ENCODE data around the gene DMD.

DNA sequence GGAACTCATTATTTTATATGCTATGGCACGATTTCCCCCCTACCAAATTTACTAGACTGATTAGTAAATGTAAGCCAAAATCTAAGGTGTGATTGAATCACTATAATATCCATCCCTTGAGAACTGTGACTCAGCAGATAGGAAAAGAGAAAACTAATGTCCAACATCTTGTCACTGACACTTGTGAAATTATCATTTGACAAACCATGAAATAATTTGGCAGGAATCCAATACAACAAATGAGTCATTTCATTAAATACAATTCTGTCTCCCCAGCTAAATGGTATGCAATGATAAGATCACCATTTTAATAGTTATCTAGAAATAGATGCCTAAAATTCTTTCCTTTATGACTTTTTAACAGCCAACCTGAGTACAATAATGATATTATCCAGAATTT, 462.3 kb downstream of the DMD start:
- TF ChIP-seq EEA1 (CRISPR knock-in tag; IDR thresholded peaks at IDR 0.05; ENCODE audit: borderline replicate concordance) (no peak), CTCF (CRISPR knock-in tag; IDR thresholded peaks at IDR 0.05) (no peak), CEBPB (IDR thresholded peaks at IDR 0.05; ENCODE audit: borderline replicate concordance, low read depth, low read length) (no peak), JUND (CRISPR knock-in tag; IDR thresholded peaks at IDR 0.05) (no peak), ZBED4 (CRISPR knock-in tag; IDR thresholded peaks at IDR 0.05; ENCODE audit: borderline replicate concordance) (no peak), EZH2 (conservative IDR thresholded peaks at IDR 0.05; ENCODE audit: low read depth, low read length) (no peak), ZNF878 (CRISPR knock-in tag; IDR thresholded peaks at IDR 0.05) (no peak)
- TF ChIP-seq, protein P1, sequence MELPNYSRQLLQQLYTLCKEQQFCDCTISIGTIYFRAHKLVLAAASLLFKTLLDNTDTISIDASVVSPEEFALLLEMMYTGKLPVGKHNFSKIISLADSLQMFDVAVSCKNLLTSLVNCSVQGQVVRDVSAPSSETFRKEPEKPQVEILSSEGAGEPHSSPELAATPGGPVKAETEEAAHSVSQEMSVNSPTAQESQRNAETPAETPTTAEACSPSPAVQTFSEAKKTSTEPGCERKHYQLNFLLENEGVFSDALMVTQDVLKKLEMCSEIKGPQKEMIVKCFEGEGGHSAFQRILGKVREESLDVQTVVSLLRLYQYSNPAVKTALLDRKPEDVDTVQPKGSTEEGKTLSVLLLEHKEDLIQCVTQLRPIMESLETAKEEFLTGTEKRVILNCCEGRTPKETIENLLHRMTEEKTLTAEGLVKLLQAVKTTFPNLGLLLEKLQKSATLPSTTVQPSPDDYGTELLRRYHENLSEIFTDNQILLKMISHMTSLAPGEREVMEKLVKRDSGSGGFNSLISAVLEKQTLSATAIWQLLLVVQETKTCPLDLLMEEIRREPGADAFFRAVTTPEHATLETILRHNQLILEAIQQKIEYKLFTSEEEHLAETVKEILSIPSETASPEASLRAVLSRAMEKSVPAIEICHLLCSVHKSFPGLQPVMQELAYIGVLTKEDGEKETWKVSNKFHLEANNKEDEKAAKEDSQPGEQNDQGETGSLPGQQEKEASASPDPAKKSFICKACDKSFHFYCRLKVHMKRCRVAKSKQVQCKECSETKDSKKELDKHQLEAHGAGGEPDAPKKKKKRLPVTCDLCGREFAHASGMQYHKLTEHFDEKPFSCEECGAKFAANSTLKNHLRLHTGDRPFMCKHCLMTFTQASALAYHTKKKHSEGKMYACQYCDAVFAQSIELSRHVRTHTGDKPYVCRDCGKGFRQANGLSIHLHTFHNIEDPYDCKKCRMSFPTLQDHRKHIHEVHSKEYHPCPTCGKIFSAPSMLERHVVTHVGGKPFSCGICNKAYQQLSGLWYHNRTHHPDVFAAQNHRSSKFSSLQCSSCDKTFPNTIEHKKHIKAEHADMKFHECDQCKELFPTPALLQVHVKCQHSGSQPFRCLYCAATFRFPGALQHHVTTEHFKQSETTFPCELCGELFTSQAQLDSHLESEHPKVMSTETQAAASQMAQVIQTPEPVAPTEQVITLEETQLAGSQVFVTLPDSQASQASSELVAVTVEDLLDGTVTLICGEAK (IDR thresholded peaks at IDR 0.05) = no peak
- TF ChIP-seq, protein P1 (CRISPR knock-in tag; IDR thresholded peaks at IDR 0.05) = no peak

Data from HepG2 (cell line).